ENCODE measurements around the gene SPP1. TPM values are rescaled to one million over a fixed set of nuclear protein-coding genes. Genes with fewer than 3 reads are reported as not detected.

SPP1 gene
- total RNA-seq, 2 donors from 2014 or later = 0.31 to 8.8 TPM

DNA sequence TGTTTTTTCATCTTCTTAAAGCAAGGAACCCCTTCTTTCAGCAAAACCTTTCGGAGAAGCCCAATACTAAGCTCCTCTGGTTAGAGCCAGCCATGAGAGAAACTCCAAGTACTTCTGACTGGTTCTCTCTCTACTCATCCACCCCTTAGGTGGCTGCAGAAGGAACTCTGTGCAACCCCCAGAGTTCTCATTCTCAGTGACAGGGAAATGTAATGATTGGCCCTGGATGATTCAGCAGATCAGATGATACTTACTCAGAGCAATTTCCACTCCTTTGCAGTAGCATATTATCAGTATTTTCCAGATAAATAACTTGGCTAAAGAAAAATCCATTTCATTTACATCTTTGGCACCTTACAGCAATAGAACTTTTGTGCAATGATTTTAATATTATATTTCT, 3.2 kb downstream of the SPP1 start:
- DNase-seq = no peak
- no peaks in the 10 kb centered on the region for H3K36me3 Mint-ChIP-seq (ENCODE audit: low read depth)
- Histone ChIP-seq H3K9me3 (ENCODE audit: control insufficient read depth, low read length) (no peaks in the 10 kb centered on the region), H3K9ac (ENCODE audit: extremely low read depth, low read length, poor library complexity, severe bottlenecking) (no peak overlapping the region), H3K27me3 (ENCODE audit: control insufficient read depth, insufficient read depth, low read length, poor library complexity, severe bottlenecking) (no peaks in the 10 kb centered on the region), H3K27ac (ENCODE audit: low read depth, low read length) (no peak overlapping the region), H3K4me1 (ENCODE audit: control insufficient read depth, insufficient read depth, low read length) (no peaks in the 10 kb centered on the region), H3K4me3 (ENCODE audit: low read length) (no peak overlapping the region), H3K36me3 (ENCODE audit: control insufficient read depth, insufficient read depth, low read length) (no peaks in the 10 kb centered on the region)
- no peaks in the 10 kb centered on the region for H3K27me3 Mint-ChIP-seq (ENCODE audit: insufficient read depth)
- H3K9me3 Mint-ChIP-seq = no peaks in the 10 kb centered on the region
- H3K4me3 Mint-ChIP-seq = no peak overlapping the region
- peaks cover 4% of the 10 kb centered on the region for H3K4me1 Mint-ChIP-seq
- H3K27ac Mint-ChIP-seq = no peak overlapping the region
- 92 to 100% methylated on average over 1 of the region's 1 CpG for WGBS, 2 experiments (ENCODE audit: insufficient coverage in 1 of 2, insufficient read length in 1 of 2)
- TF ChIP-seq, protein P1, sequence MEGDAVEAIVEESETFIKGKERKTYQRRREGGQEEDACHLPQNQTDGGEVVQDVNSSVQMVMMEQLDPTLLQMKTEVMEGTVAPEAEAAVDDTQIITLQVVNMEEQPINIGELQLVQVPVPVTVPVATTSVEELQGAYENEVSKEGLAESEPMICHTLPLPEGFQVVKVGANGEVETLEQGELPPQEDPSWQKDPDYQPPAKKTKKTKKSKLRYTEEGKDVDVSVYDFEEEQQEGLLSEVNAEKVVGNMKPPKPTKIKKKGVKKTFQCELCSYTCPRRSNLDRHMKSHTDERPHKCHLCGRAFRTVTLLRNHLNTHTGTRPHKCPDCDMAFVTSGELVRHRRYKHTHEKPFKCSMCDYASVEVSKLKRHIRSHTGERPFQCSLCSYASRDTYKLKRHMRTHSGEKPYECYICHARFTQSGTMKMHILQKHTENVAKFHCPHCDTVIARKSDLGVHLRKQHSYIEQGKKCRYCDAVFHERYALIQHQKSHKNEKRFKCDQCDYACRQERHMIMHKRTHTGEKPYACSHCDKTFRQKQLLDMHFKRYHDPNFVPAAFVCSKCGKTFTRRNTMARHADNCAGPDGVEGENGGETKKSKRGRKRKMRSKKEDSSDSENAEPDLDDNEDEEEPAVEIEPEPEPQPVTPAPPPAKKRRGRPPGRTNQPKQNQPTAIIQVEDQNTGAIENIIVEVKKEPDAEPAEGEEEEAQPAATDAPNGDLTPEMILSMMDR (conservative IDR thresholded peaks at IDR 0.05) = no peak

DNA sequence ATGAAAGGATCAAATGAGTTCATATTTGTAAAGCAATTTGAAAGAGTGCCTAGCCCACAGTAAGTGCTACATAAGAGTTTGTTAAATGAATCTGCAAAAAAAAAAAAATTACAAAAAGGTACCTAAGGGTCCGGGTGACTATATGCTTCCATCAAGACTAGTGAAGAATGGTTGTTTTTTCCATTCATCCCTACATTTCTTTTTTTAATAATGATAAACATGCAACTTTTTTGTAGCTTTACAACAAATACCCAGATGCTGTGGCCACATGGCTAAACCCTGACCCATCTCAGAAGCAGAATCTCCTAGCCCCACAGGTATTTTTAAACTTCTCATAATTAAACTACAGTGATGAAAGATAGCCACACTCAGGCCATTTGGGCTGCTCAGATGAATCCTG, 4.3 kb downstream of the SPP1 start:
- no peak overlapping the region for H3K4me3 ChIP-seq (ENCODE audit: low read length)
- H3K36me3 Mint-ChIP-seq (ENCODE audit: low read depth) = no peaks in the 10 kb centered on the region

DNA sequence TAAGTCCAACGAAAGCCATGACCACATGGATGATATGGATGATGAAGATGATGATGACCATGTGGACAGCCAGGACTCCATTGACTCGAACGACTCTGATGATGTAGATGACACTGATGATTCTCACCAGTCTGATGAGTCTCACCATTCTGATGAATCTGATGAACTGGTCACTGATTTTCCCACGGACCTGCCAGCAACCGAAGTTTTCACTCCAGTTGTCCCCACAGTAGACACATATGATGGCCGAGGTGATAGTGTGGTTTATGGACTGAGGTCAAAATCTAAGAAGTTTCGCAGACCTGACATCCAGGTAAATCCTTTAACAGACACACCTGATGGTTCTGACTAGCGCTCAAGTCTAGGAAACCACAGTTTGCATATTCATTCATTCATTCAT, 6.0 kb downstream of the SPP1 start:
- H3K4me3 Mint-ChIP-seq = no peak overlapping the region
- Histone ChIP-seq H3K4me3 (ENCODE audit: low read length) (no peak overlapping the region), H3K36me3 (ENCODE audit: control insufficient read depth, insufficient read depth, low read length) (no peaks in the 10 kb centered on the region), H3K9me3 (ENCODE audit: control insufficient read depth, low read length) (no peaks in the 10 kb centered on the region), H3K27me3 (ENCODE audit: control insufficient read depth, insufficient read depth, low read length, poor library complexity, severe bottlenecking) (no peaks in the 10 kb centered on the region), H3K4me1 (ENCODE audit: control insufficient read depth, insufficient read depth, low read length) (no peaks in the 10 kb centered on the region), H3K9ac (ENCODE audit: extremely low read depth, low read length, poor library complexity, severe bottlenecking) (no peak overlapping the region), H3K27ac (ENCODE audit: low read depth, low read length) (no peak overlapping the region)
- H3K9me3 Mint-ChIP-seq = no peaks in the 10 kb centered on the region
- no peaks in the 10 kb centered on the region for H3K27me3 Mint-ChIP-seq (ENCODE audit: insufficient read depth)
- H3K4me1 Mint-ChIP-seq = no peaks in the 10 kb centered on the region
- DNase-seq = no peak
- no peak overlapping the region for H3K27ac Mint-ChIP-seq
- 96 to 98% methylated on average over 5 to 8 of the region's 8 CpGs for WGBS, 2 experiments (ENCODE audit: insufficient coverage in 1 of 2, insufficient read length in 1 of 2)
- no peaks in the 10 kb centered on the region for H3K36me3 Mint-ChIP-seq (ENCODE audit: low read depth)
- TF ChIP-seq, protein P1 (conservative IDR thresholded peaks at IDR 0.05) = no peak

More for the DNA sequence above, 4.3 kb downstream of the SPP1 start:
- Mint-ChIP-seq H3K4me3 (no peak overlapping the region), H3K27ac (no peak overlapping the region), H3K4me1 (peaks cover 4% of the 10 kb centered on the region), H3K27me3 (ENCODE audit: insufficient read depth) (no peaks in the 10 kb centered on the region), H3K9me3 (no peaks in the 10 kb centered on the region)
- TF ChIP-seq, protein P1 (conservative IDR thresholded peaks at IDR 0.05) = no peak
- Histone ChIP-seq H3K4me1 (ENCODE audit: control insufficient read depth, insufficient read depth, low read length) (no peaks in the 10 kb centered on the region), H3K9me3 (ENCODE audit: control insufficient read depth, low read length) (no peaks in the 10 kb centered on the region), H3K27me3 (ENCODE audit: control insufficient read depth, insufficient read depth, low read length, poor library complexity, severe bottlenecking) (no peaks in the 10 kb centered on the region), H3K36me3 (ENCODE audit: control insufficient read depth, insufficient read depth, low read length) (no peaks in the 10 kb centered on the region), H3K27ac (ENCODE audit: low read depth, low read length) (no peak overlapping the region), H3K9ac (ENCODE audit: extremely low read depth, low read length, poor library complexity, severe bottlenecking) (no peak overlapping the region)
- no peak for DNase-seq
- WGBS, 2 experiments (ENCODE audit: insufficient coverage in 1 of 2, insufficient read length in 1 of 2) = 100% methylated on average over 1 of the region's 1 CpG; no CpG with 5 or more reads in 1 of the 2 experiments

Data from endodermal cell (in vitro differentiated cells).